Astrocyte of the hippocampus (primary cell): ENCODE results near the gene ST3GAL3.
"Not testable (repeated sequence)": the region's sequence is repeated elsewhere in the genome, so short reads cannot be mapped to it uniquely, and the experiment has no call there.

Experiments
- DNase-seq: peaks from one replicate; pipeline ENCODE4 v3.0.0; 2011; ENCODE audit warnings: low read depth, low spot score

ST3GAL3 gene

DNA sequence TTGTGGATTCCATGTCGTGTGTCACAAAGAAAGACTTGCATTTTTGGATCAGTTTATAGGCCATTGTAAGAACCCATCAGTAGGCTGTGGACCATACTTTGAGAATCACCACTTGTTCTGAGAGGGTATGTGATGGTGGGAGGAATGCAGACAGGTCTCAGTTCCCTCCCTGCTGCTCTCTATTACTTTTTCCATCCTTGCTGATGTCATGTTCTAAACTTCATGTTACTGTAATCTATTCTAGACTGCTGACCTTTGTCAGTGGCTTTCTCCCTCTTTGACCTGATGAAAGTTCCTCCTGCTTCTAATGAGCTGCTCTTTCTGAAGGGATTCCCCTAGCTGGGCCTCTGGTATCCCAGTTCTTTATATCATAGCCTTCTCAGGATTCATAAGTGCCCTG lies 46.1 kb downstream of the ST3GAL3 start:
- DNase-seq, result no peak

DNA sequence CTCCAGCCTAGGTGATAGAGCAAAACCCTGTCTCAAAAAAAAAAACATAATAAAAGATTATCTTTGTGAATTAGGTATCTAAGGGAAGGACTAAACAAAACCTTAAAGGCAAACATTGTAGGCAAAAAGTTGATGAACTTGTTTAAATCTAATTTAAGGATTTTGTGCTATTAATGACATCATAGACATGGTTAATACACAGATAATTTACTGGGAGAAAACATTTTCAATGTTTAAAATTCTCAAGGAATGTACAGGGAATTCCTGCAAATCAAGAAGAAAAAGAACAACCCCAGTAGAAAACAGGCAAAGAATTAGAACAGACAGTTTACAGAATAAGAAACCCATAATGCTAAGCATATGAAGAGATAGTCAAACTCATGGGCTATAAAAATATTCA lies 47.6 kb downstream of the ST3GAL3 start:
- DNase-seq, result no peak

DNA sequence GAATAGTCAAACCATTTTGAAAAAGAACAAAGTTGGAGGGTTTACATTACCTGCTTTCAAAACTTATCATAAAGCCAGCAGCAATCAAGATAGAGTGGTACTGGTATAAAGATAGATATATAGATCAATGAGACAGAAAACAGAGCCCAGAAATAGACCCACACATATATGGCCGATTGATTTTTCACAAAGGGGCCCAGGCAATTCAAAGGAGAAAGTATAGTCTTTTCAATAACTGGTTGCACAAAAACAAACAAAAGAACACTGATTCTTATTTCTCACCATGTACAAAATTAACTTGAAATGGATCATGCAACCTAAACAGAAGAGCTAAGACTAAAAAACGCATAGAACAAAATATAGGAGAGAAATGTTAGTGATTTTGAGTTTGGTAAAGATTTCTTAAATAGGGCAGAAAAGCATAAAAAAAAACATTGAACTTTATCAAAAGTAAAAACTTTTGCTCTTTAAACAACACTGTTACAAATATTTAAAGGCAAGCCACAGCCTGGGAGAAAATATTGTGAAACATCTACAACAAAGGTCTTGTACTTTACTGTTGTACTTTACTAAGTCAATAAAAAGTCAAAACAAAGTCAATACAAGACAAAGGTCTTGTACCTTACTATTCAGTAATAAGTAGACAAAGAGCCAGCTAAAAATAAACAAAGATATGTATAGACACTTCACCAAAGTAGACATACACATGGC lies 50.2 kb downstream of the ST3GAL3 start:
- no peak for DNase-seq

DNA sequence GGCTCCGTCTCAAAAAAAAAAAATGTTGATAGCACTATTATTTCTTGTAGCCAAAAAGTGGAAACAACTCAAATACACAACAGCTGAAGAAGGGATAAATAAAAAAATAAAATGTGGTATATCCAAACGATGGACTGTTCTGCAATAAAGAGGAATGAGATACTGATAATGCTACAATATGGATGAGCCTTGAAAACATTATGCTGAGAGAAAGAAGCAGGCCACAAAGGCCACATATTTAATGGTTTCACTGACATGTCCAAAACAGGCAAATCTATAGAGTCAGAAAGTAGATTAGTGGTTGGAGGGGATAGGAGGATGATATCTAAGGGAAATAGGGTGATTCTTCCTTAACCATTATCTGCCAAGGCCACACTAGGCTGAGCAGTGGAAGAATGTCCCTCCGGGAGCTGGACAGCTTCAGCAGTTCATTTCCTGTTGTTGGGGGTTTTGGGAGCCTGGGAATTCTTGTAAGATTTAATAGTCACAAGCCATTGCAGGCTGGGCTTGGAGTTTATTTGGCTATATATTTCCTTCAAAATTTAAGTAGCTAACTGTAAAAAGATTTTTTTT lies 53.5 kb downstream of the ST3GAL3 start:
- no peak for DNase-seq

DNA sequence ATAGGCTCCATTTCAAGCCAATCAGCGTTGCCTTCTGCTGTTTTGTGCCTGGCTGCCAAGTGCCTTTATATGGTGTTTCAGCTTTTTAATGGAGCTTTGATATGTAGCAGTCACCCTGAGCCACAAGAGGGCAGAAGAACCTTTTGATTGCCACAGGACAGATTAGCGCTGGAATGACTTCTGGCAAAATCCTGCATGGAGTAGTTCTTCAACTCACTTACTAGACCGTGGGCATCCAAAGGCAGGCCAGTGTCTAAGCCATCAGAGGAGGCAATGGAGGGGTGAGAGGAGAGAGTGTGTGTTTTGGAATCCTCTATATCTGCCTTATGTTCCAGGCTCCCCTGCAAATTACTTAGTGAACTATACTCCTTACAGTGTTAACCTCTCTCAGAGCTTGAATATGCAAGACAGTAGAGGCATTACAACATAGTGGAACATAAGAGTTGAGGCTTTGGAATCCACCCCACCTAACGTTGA lies 56.2 kb downstream of the ST3GAL3 start:
- DNase-seq, result peak; percentile 93

DNA sequence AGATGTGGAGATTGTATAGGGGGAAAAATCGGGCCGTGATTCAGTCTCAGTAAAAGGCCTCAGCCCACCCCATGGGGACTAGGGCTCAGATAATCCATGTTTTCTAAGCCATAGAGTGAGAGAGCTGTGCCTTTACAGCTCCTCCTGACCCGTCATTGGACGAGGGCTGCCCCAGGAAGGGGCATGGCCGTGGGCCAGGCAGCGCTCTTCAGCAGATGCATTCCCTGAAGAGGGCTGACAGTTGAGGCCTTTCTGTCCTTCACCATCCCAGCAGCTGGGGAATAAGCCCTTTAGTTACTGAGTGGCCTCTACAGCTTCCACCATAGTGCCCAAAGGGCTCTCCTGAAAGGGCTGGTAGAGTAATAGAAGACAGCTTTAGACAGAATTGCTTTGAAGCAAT lies 57.2 kb downstream of the ST3GAL3 start:
- no peak for DNase-seq

DNA sequence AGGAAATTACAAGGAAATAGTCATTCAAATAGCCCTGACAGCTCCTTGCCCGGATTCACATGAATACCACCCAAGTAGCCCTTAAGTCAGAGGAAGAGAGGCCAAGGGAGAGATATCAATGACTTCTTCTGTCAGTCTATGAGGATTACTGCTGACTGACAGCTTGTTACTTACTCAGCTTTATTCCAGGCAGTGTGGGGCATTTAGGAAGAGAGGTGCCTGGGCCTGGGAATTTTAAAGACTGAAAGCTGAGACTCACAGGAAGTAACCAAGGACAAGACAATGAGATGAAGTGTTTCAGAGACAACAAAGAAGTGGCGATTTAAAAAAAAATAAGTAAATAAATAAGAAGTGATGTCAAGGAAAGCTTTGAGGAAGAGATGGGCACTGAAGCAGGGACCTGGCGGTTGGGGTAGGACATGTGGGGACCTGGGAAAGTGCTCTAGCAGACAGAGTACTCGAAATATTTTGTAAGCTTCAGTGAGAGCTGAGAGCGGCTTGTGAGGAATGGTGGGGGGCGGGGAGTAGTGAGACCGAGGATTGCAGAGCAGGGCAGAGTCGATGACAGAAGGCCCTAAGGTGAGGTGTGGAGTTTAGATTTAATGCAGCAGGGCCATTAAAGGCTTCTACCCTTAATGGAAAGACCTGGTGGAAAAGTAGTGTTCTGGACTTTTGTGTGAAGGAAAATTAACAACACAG lies 58.9 kb downstream of the ST3GAL3 start:
- DNase-seq, result peak; percentile 48

DNA sequence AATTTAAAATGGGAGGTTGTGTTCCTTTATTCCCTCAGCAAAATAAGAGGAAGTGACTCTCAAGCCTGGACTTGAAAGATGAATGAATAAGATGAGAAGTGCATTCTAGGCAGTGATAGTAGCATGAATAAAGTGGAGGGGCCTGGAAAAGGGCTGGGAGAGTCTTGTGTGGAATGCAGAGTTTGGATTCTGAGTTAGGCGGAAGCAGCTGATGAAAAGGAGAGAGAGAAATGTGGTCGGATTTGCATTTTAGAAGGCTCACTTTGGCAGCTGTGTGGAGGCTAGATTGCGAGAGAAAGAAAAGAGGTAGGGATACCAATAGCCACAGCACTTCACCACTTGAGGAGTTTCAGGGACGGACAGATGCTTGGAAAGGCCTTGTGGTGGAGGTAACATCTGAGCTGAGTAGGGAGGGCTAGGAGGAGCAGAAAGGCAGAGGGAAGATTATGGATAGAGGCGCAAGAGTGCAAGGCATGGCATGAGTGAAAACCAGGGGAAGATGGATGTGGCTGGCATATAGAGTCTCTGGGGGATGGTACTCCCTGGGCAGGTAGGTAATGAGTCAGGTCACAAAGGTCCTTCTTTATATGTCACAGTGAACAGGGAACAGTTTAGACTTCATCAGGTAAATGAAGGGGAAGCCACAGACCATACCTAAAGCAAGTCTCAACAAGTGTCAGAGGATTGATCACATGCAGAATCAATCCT lies 59.6 kb downstream of the ST3GAL3 start:
- peak; percentile 77 for DNase-seq

DNA sequence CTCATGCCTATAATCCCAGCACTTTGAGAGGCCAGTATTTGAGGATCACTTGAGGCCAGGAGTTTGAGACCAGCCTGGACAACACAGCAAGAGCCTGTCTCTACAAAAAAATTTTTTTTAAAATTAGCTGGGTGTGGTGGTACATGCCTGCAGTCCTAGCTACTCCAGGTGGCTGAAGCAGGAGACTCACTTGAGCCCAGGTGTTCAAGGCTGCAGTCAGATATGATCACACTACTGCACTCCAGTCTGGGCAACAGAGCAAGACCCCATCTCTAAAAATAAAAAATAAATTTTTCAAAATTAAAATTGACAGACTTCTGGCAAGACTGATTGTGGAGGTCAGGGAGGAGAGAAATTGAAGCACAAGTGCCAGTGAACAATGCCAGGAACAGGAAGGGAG lies 60.8 kb downstream of the ST3GAL3 start:
- DNase-seq, result no peak

DNA sequence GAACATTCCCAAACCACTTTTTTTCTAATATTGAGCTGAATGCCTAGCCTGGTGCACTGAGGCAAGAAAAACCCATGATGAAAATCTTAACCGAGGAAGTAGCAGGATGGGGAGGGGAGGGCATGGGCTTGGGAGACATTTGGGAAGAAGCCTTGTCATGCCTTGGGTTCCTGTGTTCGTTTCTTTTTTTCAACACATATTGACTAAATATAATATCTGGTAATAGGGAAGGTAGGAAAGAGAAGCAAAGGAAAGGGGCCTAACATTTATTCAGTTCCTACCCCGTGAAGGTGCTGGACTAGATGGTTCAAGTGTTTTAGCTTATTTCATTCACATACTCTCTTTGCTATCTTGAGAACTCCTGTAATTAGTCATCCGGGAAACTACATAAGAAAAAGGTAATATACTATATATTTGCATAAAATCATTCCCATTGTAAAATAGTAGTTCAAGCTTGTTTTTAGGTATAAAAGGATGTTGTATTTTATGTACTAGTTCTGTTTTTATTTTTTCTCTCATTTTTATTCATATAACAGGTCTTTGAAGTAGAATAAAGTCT lies 62.1 kb downstream of the ST3GAL3 start:
- no peak for DNase-seq

DNA sequence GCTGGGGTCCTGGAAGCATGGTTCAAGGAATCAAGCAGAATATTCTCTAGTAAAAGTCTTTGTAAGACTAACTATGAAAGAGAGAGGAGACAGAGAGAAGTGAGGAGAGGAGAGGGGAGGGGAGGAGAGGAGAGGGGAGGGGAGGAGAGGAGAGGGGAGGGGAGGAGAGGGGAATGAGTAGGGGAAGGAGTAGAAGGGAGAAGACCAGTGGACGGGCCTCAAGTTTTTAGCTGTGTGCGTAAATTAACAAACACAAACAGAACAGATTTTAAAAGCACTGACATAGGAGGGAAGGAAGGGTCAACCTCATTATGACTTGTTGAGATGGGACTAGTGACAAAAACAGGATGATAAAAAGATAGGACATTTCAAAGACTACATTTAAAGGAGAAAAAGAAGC lies 62.8 kb downstream of the ST3GAL3 start:
- DNase-seq, result no peak

DNA sequence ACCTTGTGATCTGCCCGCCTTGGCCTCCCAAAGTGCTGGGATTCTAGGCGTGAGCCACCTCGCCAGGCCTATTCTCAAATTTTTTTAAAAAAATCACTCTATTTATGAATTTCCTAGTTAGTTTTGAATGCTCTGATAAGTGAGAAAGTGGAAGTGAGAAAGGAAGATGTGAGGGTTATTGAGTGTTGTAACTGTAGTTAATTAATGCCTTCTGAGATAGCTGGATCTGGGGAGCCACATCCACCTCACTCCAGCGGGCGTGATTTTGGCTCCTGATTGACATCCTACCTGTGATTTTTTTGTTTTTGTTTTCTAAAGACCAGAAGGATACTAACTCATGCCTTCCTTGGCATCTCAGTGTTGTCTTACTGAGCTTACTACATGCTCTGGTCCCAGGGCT lies 65.6 kb downstream of the ST3GAL3 start:
- DNase-seq, result no peak

DNA sequence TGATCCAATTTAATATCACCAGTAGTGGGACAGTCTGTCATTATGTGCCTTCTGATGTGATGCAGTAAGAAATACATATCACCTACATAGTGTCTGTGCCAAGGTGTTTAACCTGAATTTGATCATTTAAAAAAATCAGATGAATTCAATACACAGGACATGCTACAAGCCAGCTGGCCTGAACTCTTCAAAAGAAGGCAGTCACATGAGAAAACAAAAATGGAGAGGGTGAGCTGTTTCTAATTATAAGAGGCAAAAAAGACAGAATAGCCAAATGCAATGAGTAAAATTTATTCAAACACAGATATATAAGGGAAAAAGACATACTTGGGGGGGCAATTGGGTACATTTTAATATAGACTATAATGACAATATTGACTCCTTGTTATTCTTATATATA lies 66.5 kb downstream of the ST3GAL3 start:
- DNase-seq, result no peak

DNA sequence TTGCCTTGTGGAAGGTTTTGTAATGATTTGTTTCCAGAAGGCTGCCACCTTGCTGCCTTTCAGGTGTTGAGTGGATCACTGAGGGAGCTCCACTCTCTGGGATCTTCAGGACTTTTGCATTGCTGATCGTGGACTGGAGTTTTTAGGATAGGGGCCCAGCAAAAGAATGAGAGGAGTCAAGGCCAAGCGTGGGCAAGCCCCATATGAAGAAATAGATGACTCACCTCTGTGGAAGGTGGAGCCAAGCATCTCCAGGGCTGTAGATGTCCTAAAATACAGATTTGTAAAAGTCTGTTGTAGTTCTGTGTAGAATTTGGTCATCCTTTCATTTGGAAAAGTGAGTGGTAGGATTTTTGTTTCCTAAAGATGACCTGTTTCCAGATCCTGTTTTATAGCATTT lies 67.0 kb downstream of the ST3GAL3 start:
- peak; percentile 37 for DNase-seq

DNA sequence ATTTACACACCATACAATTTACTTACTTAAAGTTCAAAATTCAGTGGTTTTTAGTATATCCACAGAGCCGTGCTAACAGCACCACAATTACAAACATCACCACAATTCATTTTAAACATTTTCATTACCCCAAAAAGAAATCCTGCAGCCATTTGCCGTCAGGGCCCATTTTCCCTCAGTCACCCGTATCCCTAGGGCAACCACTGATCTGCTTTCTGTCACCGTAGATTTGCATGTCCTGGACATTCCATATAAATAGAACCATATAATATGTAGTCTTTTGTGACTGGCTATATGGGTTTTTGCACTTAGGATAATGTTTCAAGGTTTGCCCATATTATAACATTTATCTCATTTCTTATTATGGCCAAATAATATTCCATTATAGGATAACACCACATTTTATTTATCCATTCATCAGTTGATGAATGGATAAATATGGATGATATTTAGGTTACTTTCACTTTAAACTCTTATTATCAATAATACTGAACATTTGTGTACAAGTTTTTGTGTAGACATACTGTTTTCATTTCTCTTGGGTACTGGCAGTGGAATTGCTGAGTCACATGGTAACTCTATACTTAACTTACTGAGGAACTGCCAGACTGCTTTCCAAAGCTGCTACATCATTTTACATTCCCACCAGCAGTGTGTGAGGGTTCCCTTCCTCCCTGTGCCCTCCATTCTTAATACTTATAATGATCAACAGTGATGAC lies 68.9 kb downstream of the ST3GAL3 start:
- peak; percentile 60 for DNase-seq

DNA sequence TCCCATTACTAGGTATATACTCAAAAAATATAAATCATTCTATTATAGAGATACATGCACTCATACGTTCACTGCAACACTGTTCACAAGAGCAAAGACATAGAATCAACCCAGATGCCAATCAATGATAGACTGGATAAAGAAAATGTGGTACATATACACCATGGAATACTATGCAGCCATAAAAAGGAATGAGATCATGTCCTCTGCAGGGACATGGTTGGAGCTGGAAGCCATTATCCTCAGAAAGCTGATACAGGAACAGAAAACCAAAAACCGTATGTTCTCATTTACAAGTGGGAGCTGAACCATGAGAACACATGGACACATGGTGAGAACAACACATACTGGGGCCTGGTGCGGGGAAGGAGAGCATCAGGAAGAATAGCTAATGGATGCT lies 70.6 kb downstream of the ST3GAL3 start:
- DNase-seq, result not testable (repeated sequence)

DNA sequence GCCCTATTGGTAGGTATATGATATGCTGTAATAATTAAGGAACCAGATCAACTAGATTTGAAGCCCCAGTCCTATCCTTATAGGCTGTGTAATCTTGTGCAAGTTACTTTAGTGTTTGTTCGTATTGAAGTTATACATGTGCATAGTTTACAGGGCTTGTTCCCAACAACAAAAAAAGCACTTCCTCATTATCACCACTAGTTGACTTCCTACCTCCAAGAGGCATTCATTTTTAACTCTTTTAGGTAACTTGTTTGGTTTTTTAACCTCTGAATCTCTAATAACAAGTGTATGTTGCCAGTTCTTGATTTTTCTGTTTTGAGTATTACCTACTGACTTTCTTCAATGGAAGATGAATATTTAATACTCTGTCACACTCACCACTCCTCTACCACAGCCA lies 71.9 kb downstream of the ST3GAL3 start:
- no peak for DNase-seq

DNA sequence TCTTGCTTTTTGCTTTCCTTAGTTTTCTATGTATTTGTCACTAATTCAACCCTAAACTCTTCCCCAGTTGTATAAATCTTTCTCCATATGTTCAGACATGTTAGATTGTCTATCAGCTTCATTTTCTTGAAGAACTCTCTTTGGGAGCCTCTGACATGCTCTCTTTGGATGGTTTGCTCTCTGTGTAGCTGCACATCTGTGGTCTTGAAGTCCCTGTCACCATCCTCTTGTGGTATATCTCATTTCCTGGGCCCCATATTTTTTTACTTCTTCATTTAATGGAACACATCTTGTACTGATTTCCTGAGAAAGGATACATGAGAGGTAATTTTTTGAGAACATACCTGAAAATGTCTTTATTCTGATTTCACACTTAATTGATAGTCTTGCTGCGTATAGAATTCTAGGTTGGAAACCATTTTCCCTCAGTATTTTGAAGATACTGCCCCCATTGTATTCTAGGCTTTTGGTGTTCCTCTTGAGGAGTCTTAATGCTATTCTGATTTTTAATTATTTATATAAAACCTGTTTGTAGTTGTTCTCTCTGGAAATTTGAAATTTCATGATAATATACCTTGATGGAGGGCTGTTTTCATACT lies 72.6 kb downstream of the ST3GAL3 start:
- no peak for DNase-seq

DNA sequence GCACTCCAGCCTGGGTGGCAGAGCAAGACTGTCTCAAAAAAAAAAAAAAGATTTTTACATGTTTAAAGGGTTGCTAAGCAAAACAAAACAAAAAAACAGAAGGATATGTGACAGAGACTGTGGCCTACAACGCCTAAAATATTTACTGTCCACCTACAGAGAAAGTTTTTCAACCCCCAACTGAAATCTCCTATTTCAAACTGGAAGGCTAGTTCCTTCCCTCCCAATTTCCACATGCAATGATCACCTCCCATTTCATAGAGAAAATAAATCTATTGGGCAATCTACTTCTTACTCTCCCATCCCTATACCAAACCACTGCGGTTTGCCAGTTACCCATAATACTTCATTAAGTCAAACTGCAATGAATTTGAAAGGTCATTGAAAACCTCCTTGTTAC lies 74.2 kb downstream of the ST3GAL3 start:
- no peak for DNase-seq

DNA sequence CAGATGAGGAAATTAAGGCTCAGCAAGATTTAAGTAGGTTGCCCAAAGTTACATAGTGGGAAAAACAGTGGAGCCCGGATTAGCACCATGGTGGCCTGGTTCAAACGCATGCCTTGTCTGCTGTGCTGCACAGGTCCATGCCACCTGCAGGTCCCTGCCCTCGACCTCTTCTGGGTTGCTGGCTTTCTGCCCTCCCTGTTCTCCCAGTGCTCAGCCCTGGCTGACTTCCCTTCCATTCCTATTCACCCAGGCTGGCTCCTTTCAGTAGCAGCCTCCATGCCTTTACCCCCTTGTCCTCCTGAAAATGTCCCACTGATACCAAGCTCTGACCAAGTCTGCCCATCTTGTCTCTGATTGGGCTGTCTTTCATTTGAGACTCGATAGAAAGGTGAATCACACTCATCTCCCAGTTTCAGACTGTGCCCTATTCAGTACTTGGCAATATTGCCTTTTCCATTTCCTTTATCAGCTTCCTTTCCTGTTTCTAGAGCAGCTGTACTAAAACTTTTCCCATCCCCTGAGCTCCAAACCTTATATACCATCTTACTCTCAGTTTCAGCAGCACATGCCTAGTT lies 75.8 kb downstream of the ST3GAL3 start:
- DNase-seq, result no peak
